ENCODE results near the gene ABI1.

Gene ABI1

GRCh38 chr10:26706936-26707335 lies 153.8 kb downstream of the ABI1 start:
- DNase-seq, result no peak

DNA sequence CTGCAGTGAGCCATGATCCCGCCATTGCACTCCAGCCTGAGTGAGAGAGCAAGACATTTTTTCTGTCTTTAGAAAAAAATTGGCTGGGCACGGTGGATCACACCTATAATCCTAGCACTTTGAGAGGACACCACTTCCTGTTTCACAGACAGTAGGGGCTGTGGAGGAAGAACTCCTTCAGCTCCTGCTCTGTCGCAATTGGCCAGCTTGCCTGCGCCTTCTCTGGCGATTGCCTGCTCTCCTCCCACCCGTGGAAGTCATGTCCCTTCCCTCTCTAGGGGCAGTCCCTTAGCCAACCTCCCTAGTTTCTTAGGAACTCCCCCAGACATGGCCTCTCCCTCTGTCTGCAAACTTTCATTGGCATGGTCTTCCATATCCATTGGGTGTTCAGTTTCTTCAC lies 154.6 kb downstream of the ABI1 start:
- no peak for DNase-seq

- DNase-seq, result no peak
Measured at GRCh38 chr10:26703974-26704373, 156.8 kb downstream of the ABI1 start.

GRCh38 chr10:26703096-26703495 lies 157.7 kb downstream of the ABI1 start:
- DNase-seq, result no peak

DNA sequence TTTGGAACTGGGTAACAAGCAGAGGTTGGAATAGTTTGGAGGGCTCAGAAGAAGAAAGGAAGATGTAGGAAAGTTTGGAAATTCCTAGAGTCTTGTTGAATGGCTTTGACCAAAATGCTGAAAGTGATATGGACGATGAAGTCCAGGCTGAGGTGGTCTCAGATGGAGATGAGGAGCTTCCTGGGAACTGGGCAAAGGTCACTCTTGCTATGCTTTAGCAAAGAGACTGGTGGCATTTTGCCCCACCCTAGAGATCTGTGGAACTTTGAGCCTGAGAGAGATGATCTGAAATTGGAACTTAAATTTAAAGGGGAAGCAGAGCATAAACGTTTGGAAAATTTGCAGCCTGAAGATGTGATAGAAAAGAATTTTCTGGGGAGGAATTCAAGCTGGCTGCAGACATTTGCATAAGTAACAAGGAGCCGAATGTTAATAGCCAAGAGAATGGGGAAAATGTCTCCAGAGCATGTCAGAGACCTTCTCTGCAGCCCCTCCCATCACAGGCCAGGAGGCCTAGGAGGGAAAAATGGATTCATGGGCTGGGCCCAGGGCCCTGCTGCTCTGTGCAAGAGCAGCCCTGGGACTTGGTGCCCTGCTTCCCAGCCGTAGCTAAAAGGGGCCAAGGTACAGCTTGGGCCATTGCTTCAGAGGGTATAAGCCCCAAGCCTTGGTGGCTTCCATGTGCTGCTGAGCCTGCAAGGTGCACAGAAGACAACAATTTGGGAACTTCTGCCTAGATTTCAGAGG lies 159.7 kb downstream of the ABI1 start:
- DNase-seq, result no peak

- no peak for DNase-seq
Measured at GRCh38 chr10:26699631-26700030, 161.1 kb downstream of the ABI1 start.

DNA sequence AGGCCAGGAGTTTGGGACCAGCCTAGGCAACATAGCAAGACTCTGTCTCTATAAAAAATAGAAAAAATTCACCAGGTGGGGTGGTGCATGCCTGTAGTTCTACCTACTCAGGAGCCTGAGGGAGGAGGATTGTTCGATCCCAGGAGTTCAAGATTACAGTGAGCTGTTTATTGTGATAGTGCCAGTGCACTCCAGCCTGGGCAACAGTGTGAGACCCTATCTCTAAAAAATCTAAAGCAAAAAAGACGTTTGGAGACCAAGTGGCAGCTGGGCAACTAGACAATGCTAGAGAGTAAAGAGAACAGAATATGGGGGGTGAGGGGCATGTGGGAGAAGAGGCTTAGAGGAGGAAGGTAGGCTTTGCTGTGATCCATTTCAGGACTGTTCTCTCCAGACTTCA lies 161.8 kb downstream of the ABI1 start:
- no peak for DNase-seq

GRCh38 chr10:26697922-26698608 lies 162.7 kb downstream of the ABI1 start:
- peak in 1 of 2 experiments; percentile 2 for DNase-seq

DNA sequence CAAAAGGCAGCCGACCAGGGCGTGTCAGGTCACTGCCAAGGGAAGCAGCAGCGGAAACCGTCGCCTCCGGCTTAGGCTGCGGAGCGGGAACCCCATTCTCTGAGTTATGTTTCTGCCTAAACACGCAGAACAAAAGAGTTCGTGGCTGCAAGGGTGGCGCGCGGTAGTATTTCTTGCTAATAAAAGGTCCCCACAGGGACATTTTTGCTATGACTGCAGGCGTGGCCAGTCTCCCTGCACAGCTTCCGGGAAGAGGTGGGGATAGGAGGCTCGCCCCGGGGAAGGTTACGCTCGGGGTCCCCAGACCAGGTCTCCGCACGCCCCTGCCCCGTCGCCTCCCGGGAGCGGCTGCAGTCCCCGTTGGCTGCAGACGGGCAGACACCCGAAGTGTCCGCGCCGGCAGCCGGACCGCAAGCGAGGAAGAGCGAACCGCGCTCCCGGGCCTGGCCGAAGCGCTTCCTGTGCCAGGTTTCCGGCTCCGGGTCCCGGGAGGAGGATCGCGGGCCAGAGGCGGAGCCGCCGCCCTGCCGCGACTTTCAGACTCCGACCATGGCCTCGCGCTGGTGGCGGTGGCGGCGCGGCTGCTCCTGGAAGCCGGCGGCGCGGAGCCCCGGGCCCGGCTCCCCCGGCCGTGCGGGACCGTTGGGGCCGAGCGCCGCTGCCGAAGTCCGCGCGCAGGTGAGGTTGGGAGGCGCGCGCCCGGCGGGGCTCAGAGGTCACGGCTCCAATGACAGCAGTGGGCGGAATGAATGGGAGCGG lies 163.4 kb downstream of the ABI1 start, which contains the start of gene PDSS1:
Gene PDSS1, plus strand, starts transcription at position 539 of the 759 bp plus-strand sequence. Its CDS starts 11 bp downstream, at position 550.
- DNase-seq, result peak; percentile 56 to 62

GRCh38 chr10:26696786-26697162 lies 164.0 kb downstream of the ABI1 start:
- no peak for DNase-seq

Measured in NCI-H2081 (cell line).